ENCODE data around the gene CD2.

CD2 gene

GRCh38 chr1:116713474-116713873, 40.8 kb upstream of the CD2 start:
- no peak for TF ChIP-seq TAF1 (IDR thresholded peaks at IDR 0.05; ENCODE audit: low read depth)
- no peak for TF ChIP-seq TEAD4 (IDR thresholded peaks at IDR 0.05)
- no peak for TF ChIP-seq NFIC (IDR thresholded peaks at IDR 0.05)
- no peak for TF ChIP-seq USF1 (IDR thresholded peaks at IDR 0.05)
- TF ChIP-seq MAX (IDR thresholded peaks at IDR 0.05), result no peak
- TF ChIP-seq TCF12 (IDR thresholded peaks at IDR 0.05; ENCODE audit: low read depth), result no peak
- no peak for TF ChIP-seq REST (IDR thresholded peaks at IDR 0.05; ENCODE audit: low read depth)
- TF ChIP-seq ZBTB7A (IDR thresholded peaks at IDR 0.05; ENCODE audit: low read depth), result no peak
- no peak for TF ChIP-seq CREB1 (IDR thresholded peaks at IDR 0.05; ENCODE audit: low read depth)
- no peak for TF ChIP-seq EGR1 (IDR thresholded peaks at IDR 0.05)

- TF ChIP-seq YY1 (IDR thresholded peaks at IDR 0.05; ENCODE audit: low read depth) (no peak), CREB1 (IDR thresholded peaks at IDR 0.05; ENCODE audit: low read depth) (no peak), EP300 (IDR thresholded peaks at IDR 0.05; ENCODE audit: borderline replicate concordance) (no peak), REST (IDR thresholded peaks at IDR 0.05; ENCODE audit: low read depth) (no peak), USF1 (IDR thresholded peaks at IDR 0.05) (no peak), MAX (IDR thresholded peaks at IDR 0.05) (no peak), FOXM1 (IDR thresholded peaks at IDR 0.05; ENCODE audit: borderline replicate concordance, low read depth) (no peak), TCF12 (IDR thresholded peaks at IDR 0.05; ENCODE audit: low read depth) (no peak), CEBPB (IDR thresholded peaks at IDR 0.05) (no peak), TEAD4 (IDR thresholded peaks at IDR 0.05) (no peak), EGR1 (IDR thresholded peaks at IDR 0.05) (no peak), RAD21 (IDR thresholded peaks at IDR 0.05; ENCODE audit: low read depth) (no peak), TAF1 (IDR thresholded peaks at IDR 0.05; ENCODE audit: low read depth) (no peak)
These were observed 37.8 kb upstream of the CD2 start for GRCh38 chr1:116716391-116716790.

GRCh38 chr1:116717318-116717717, 36.9 kb upstream of the CD2 start:
- TF ChIP-seq FOXM1 (IDR thresholded peaks at IDR 0.05; ENCODE audit: borderline replicate concordance, low read depth) (no peak), CEBPB (IDR thresholded peaks at IDR 0.05) (no peak), NFIC (IDR thresholded peaks at IDR 0.05) (no peak), REST (IDR thresholded peaks at IDR 0.05; ENCODE audit: low read depth) (no peak), USF1 (IDR thresholded peaks at IDR 0.05) (no peak), EGR1 (IDR thresholded peaks at IDR 0.05) (no peak), RAD21 (IDR thresholded peaks at IDR 0.05; ENCODE audit: low read depth) (no peak), CREB1 (IDR thresholded peaks at IDR 0.05; ENCODE audit: low read depth) (no peak), ZBTB7A (IDR thresholded peaks at IDR 0.05; ENCODE audit: low read depth) (no peak), EP300 (IDR thresholded peaks at IDR 0.05; ENCODE audit: borderline replicate concordance) (no peak), TEAD4 (IDR thresholded peaks at IDR 0.05) (no peak), TCF12 (IDR thresholded peaks at IDR 0.05; ENCODE audit: low read depth) (no peak), MAX (IDR thresholded peaks at IDR 0.05) (no peak), YY1 (IDR thresholded peaks at IDR 0.05; ENCODE audit: low read depth) (no peak), TAF1 (IDR thresholded peaks at IDR 0.05; ENCODE audit: low read depth) (no peak)

All from Ishikawa (cell line).